Measurements from ENCODE around the gene CBFA2T2.
"Not testable (repeated sequence)": the region's sequence is repeated elsewhere in the genome, so short reads cannot be mapped to it uniquely, and the experiment has no call there.

The CBFA2T2 gene

GRCh38 chr20:33490023-33490933, at the start of gene CBFA2T2:
CBFA2T2 (plus strand) TSS chr20:33490096; CDS start chr20:33490268, 172 bp downstream.
- no peak for DNase-seq (ENCODE audit: low read depth in 1 of 2, low spot score in 1 of 2)

DNA sequence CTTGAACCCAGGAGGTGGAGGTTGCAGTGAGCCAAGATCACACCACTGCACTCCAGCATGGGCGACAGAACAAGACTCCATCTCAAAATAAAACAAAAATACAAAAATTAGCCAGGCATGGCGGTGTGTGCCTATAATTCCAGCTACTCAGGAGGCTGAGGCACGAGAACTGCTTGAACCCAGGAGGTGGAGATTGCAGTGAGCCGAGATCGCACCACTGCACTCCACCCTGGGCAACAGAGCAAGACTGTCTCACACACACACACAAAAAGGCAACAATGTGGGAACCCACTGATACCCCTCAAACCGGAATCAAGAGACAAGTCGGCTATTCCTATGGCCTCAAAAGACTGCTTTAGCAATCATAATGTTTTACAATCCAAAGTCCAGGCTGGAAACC, 49.3 kb upstream of the CBFA2T2 start:
- DNase-seq (ENCODE audit: low read depth in 1 of 2, low spot score in 1 of 2) = not testable (repeated sequence)

DNA sequence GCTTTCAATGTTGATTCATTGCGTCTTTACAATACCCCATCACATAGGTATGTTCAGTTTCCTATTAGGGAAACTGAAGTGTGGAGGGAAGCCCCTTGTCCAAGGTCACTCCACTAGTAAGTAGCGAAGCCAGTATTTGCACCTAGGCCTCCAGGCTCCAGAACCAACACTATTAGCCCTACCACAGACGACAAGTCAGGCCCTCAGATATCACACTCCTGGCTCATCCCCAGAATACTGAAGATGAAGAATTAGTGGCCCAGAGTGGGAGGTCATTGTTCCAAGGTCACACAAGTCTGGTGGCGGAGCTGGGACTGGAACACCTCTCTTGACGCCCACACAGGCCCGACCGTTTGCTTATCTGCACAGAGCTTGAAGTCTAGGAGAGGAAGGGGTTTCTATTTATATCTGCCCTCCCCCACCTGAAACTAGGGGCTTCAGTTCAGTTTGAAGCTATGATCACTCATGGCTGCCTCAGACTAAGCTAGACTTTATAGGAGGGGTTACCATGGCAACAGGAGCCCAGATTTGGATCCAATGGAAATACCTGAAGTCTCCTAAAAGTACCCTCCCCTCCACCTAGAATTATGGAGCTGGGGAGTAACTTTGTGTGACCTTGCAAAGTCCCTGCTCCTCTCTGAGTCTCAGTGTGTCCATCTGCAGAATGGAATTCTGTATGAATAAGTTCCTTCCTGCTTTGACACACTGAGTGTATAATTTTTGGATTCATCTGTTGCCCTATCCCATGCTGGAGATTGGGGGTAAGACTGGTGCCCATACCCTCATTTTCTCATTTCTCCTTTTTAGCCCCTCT, 48.5 kb upstream of the CBFA2T2 start:
- no peak for DNase-seq (ENCODE audit: low read depth in 1 of 2, low spot score in 1 of 2)

GRCh38 chr20:33442136-33443005, 47.5 kb upstream of the CBFA2T2 start:
- DNase-seq (ENCODE audit: low read depth in 1 of 2, low spot score in 1 of 2) = no peak

DNA sequence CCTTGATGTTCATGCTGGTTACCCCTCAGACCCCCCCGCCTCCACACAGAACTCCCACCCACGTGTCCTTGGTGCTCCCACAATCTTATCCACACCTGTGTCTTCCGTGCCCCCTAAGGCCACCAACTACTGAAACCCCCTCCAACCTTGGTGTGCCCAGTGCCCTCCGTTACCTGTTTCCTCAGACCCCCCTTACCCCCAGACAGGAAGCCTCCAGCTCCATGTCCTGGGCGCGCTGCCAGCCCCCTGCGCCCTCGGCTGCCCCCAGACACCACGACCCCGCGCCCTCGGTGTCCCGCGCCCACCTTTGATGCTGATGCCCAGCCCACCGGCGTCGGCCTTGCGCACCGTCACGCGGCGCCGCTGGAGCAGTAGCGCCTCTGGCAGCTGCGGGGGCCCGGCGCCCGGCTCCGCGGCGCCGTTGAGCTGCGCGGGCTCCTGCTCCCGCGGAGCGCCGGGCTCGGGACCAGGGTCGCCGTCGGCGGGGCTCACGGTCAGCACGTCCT, 46.8 kb upstream of the CBFA2T2 start:
- peak in 1 of 2 donors; percentile 16 for DNase-seq (ENCODE audit: low read depth in 1 of 2, low spot score in 1 of 2)

- peak; percentile 79 to 81 for DNase-seq (ENCODE audit: low read depth in 1 of 2, low spot score in 1 of 2)
Measured at GRCh38 chr20:33443512-33444239, 46.2 kb upstream of the CBFA2T2 start, which contains the start of gene SNTA1. SNTA1 (minus strand) TSS chr20:33443763; CDS start chr20:33443620, 143 bp downstream.

GRCh38 chr20:33444797-33445560, 44.9 kb upstream of the CBFA2T2 start:
- DNase-seq (ENCODE audit: low read depth in 1 of 2, low spot score in 1 of 2) = no peak

DNA sequence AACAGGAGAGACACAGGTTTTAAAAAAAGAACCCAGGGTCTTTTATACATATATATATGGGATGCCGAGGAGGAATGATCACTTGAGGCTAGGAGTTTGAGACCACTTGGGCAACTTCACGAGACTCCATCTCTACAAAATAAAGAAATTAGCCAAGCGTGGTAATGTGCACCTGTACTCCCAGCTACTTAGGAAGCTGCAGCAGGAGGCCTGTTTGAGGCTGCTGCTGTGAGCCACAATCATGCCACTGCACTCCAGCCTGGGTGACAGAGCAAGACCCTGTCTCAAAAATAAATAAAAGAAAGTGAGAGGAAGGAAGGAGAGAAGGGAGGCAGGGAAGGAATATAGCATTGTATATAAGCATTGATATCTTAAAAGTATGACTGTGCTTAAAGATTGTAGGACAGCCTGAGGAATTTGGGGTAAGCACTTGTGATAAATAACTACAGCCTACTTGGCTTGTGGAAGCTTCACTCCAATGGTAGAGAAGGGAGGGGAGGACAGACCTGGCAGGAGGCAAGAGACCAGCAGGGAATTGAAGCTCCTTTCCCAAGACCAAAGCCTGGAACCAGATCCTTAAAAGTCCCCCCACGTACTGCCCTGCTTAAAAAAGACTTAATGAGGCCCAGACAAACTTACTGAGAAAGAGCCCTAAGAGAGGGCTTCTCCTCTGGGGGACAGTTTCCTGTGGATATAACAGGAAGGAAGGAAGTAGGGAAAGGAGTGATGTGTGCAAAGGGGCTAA, 43.8 kb upstream of the CBFA2T2 start:
- no peak for DNase-seq (ENCODE audit: low read depth in 1 of 2, low spot score in 1 of 2)

- no peak for DNase-seq (ENCODE audit: low read depth in 1 of 2, low spot score in 1 of 2)
Measured at GRCh38 chr20:33450867-33451266, 39.0 kb upstream of the CBFA2T2 start.

GRCh38 chr20:33456916-33457642, 32.8 kb upstream of the CBFA2T2 start:
- peak; percentile 63 to 72 for DNase-seq (ENCODE audit: low read depth in 1 of 2, low spot score in 1 of 2)

GRCh38 chr20:33459599-33459998, 30.3 kb upstream of the CBFA2T2 start:
- DNase-seq (ENCODE audit: low read depth in 1 of 2, low spot score in 1 of 2) = no peak

DNA sequence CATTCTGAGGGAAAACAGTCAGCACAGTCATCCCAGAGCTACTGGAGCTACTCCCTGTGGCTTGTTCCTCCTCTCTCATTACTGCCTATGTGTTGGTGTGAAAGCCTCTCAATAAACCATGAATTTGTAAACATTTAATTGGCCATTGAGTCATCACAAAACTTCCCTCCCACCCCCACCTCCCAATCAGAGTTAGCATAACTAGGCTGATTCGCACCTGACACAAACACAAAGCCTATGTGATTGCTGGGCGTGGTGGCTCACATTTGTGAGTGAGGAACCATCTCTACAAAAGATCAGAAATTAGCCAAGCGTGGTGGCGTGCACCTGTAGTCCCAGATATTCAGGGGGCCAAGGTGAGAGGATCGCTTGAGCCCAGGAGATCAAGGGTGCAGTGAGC, 29.2 kb upstream of the CBFA2T2 start:
- DNase-seq (ENCODE audit: low read depth in 1 of 2, low spot score in 1 of 2) = no peak

GRCh38 chr20:33463332-33464101, 26.4 kb upstream of the CBFA2T2 start:
- DNase-seq (ENCODE audit: low read depth in 1 of 2, low spot score in 1 of 2) = no peak

GRCh38 chr20:33464759-33465158, 25.1 kb upstream of the CBFA2T2 start:
- not testable (repeated sequence) for DNase-seq (ENCODE audit: low read depth in 1 of 2, low spot score in 1 of 2)

- no peak for DNase-seq (ENCODE audit: low read depth in 1 of 2, low spot score in 1 of 2)
Measured at GRCh38 chr20:33465481-33466302, 24.2 kb upstream of the CBFA2T2 start.

- no peak for DNase-seq (ENCODE audit: low read depth in 1 of 2, low spot score in 1 of 2)
Measured at GRCh38 chr20:33466303-33466646, 23.6 kb upstream of the CBFA2T2 start.
